ENCODE data around the gene AUP1. TPM values are rescaled to one million over a fixed set of nuclear protein-coding genes. Genes with fewer than 3 reads are reported as not detected.

The AUP1 gene
- total RNA-seq, 2 donors from 2014 or later, result 101 to 124 TPM

DNA sequence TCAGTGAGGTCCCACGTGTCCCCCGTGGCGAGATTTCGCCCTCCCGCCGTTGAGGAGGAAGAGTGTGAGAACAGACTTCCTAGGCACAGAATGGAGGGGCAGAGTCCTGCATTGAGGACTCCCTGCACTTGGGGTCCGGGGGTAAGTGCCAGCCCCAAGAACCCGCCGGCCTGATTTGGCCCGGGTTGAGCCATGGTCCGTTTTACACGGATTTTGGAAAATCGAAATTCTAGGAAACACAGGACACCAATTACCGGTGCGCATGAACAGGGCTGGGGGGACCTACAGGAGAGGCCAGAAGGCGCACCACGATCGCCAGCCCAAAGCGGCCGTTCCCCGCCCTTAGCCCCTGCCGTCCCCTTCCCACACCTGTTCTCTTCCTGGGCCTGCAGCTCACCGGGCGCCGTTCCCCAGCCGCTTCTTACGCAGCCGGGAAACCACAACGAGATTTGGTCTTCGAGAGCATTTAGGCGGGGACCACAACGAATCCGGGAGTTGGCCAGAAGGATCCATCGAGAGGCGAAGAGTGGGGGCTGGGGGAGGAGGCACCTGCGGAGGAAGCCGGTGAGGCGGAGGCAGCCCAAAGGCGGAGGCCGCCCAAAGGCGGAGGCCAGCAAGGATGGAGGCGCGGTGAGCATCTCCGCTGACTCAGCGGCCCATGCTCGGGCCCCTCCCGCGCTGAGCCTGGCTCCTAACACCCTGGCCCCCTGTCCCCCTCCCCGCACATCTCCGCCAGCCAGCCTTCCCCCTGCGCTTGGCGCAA, 15.7 kb downstream of the AUP1 start:
- Histone ChIP-seq H3K4me1 (replicated peaks) (peaks cover 11% of the 10 kb centered on the region), H3K27ac (no peak overlapping the region), H3K36me3 (no peaks in the 10 kb centered on the region), H3K9me3 (no peaks in the 10 kb centered on the region), H3K4me3 (no peak overlapping the region), H3K27me3 (replicated peaks; ENCODE audit: insufficient read depth) (peaks cover 41% of the 10 kb centered on the region)
- TF ChIP-seq POLR2A (IDR thresholded peaks at IDR 0.05) (no peak), POLR2AphosphoS5 (IDR thresholded peaks at IDR 0.05) (peak; percentile 5)
- TF ChIP-seq, protein P1, sequence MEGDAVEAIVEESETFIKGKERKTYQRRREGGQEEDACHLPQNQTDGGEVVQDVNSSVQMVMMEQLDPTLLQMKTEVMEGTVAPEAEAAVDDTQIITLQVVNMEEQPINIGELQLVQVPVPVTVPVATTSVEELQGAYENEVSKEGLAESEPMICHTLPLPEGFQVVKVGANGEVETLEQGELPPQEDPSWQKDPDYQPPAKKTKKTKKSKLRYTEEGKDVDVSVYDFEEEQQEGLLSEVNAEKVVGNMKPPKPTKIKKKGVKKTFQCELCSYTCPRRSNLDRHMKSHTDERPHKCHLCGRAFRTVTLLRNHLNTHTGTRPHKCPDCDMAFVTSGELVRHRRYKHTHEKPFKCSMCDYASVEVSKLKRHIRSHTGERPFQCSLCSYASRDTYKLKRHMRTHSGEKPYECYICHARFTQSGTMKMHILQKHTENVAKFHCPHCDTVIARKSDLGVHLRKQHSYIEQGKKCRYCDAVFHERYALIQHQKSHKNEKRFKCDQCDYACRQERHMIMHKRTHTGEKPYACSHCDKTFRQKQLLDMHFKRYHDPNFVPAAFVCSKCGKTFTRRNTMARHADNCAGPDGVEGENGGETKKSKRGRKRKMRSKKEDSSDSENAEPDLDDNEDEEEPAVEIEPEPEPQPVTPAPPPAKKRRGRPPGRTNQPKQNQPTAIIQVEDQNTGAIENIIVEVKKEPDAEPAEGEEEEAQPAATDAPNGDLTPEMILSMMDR (IDR thresholded peaks at IDR 0.05), result no peak
- 5% methylated on average over 52 of the region's 52 CpGs for WGBS
- DNase-seq (ENCODE audit: low spot score), result no peak
- intact Hi-C loops (cut with DNase I), result no loop called here

GRCh38 chr2:74512744-74513604, 16.5 kb downstream of the AUP1 start:
- no peaks in the 10 kb centered on the region for H3K9me3 ChIP-seq
- WGBS, result 7% methylated on average over 36 of the region's 36 CpGs
- intact Hi-C loops (cut with DNase I), result no loop called here
- H3K36me3 ChIP-seq, result no peaks in the 10 kb centered on the region
- H3K27me3 ChIP-seq (replicated peaks; ENCODE audit: insufficient read depth), result peaks cover 41% of the 10 kb centered on the region
- no peak overlapping the region for H3K4me3 ChIP-seq
- peaks cover 11% of the 10 kb centered on the region for H3K4me1 ChIP-seq (replicated peaks)
- no peak overlapping the region for H3K27ac ChIP-seq
- TF ChIP-seq POLR2A (IDR thresholded peaks at IDR 0.05) (no peak), POLR2AphosphoS5 (IDR thresholded peaks at IDR 0.05) (no peak)
- TF ChIP-seq, protein P1 (IDR thresholded peaks at IDR 0.05), result no peak
- no peak for DNase-seq (ENCODE audit: low spot score)

GRCh38 chr2:74511104-74511989, 18.2 kb downstream of the AUP1 start:
- 26% methylated on average over 11 of the region's 11 CpGs for WGBS
- no peak for DNase-seq (ENCODE audit: low spot score)
- intact Hi-C loops (cut with DNase I), result no loop called here
- Histone ChIP-seq H3K27me3 (replicated peaks; ENCODE audit: insufficient read depth) (peaks cover 40% of the 10 kb centered on the region), H3K27ac (no peak overlapping the region), H3K4me3 (no peak overlapping the region), H3K4me1 (replicated peaks) (peaks cover 16% of the 10 kb centered on the region), H3K36me3 (no peaks in the 10 kb centered on the region), H3K9me3 (no peaks in the 10 kb centered on the region)
- TF ChIP-seq POLR2AphosphoS5 (IDR thresholded peaks at IDR 0.05), result no peak
- TF ChIP-seq POLR2A (IDR thresholded peaks at IDR 0.05), result no peak
- TF ChIP-seq, protein P1 (IDR thresholded peaks at IDR 0.05), result no peak

DNA sequence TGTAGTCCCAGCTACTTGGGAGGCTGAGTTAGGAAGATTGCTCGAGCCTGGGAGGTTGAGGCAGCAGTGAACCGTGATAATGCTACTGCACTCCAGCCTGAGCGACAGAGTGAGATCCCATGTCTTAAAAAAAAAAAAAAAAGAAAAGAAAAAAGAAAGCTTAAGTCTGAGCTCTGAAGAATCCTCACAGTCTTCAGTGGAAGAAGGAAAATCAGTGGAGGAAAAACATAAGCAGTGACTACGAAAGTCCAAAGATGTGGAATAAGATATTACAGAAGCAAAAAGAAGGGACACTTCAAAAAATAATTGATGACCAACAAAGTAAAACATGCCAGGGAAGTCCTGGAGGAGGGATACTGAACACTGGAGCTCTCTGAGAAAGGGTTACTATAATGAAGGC, 19.2 kb downstream of the AUP1 start:
- peaks cover 29% of the 10 kb centered on the region for H3K27me3 ChIP-seq (replicated peaks; ENCODE audit: insufficient read depth)
- intact Hi-C loops (cut with DNase I), result no loop called here
- no peak overlapping the region for H3K27ac ChIP-seq
- 74% methylated on average over 4 of the region's 4 CpGs for WGBS
- TF ChIP-seq POLR2A (IDR thresholded peaks at IDR 0.05) (no peak), POLR2AphosphoS5 (IDR thresholded peaks at IDR 0.05) (no peak)
- TF ChIP-seq, protein P1 (IDR thresholded peaks at IDR 0.05), result no peak
- no peak for DNase-seq (ENCODE audit: low spot score)
- H3K9me3 ChIP-seq, result no peaks in the 10 kb centered on the region
- peaks cover 18% of the 10 kb centered on the region for H3K4me1 ChIP-seq (replicated peaks)
- peaks cover 0 to 5% of the 10 kb centered on the region in 2 donors for H3K36me3 ChIP-seq
- no peak overlapping the region for H3K4me3 ChIP-seq
